ENCODE measurements around the gene ARHGAP9.
A peak's percentile ranks its signal among the peaks of the same experiment; 100 is the strongest.

Gene ARHGAP9

GRCh38 chr12:57465030-57465746 is 14.5 kb downstream of the ARHGAP9 start:
- 0 out of 2 replicates have a peak, but pooled peaks cover 2% of the 10 kb centered on the region for H3K4me1 ChIP-seq (ENCODE audit: insufficient read depth, low read length)

DNA sequence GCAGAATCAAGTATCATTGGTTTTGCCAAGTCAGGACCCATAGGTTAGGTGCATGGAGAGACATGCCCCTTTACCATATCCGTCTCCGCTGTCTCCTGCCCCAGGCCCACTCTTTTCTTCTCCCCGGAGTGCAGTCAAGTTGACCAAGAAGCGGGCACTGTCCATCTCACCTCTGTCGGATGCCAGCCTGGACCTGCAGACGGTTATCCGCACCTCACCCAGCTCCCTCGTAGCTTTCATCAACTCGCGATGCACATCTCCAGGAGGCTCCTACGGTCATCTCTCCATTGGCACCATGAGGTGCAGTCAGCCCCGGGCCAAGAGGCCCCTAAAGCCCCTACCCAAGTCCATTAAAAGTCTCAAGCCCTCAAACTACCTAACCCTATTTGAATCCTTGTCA is 15.1 kb downstream of the ARHGAP9 start:
- no peaks in the 10 kb centered on the region for H3K36me3 ChIP-seq (ENCODE audit: insufficient read depth, low read length)
- H3K9me3 ChIP-seq (ENCODE audit: control insufficient read depth, insufficient read depth, low read length), result no peaks in the 10 kb centered on the region
- H3K4me1 ChIP-seq (ENCODE audit: insufficient read depth, low read length), result 0 out of 2 replicates have a peak, but pooled peaks cover 2% of the 10 kb centered on the region
- no peak overlapping the region for H3K9ac ChIP-seq (ENCODE audit: low read depth, low read length)

More at GRCh38 chr12:57465030-57465746, 14.5 kb downstream of the ARHGAP9 start:
- no peak overlapping the region for H3K9ac ChIP-seq (ENCODE audit: low read depth, low read length)
- no peaks in the 10 kb centered on the region for H3K9me3 ChIP-seq (ENCODE audit: control insufficient read depth, insufficient read depth, low read length)
- no peaks in the 10 kb centered on the region for H3K36me3 ChIP-seq (ENCODE audit: insufficient read depth, low read length)

DNA sequence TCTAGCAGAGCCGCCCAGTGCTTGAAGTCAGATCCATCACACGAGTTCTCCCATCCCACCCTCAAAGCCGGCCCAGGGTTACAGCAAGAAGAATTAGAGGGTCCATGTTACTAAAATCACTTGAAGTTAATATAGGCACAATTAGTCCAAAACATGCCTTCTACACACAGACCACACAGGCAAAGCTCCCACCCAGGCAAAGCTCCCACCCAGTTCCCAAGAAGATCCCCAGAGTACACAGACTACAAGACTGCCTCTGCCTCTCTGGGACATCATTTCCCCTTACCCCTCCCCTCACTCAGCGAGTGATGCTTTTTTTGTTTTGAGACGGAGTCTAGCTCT is 16.8 kb downstream of the ARHGAP9 start:
- Histone ChIP-seq H3K36me3 (ENCODE audit: insufficient read depth, low read length) (no peaks in the 10 kb centered on the region), H3K9me3 (ENCODE audit: control insufficient read depth, insufficient read depth, low read length) (no peaks in the 10 kb centered on the region), H3K9ac (ENCODE audit: low read depth, low read length) (no peak overlapping the region), H3K4me1 (ENCODE audit: insufficient read depth, low read length) (0 out of 2 replicates have a peak, but pooled peaks cover 2% of the 10 kb centered on the region)

GRCh38 chr12:57462251-57462911 is 17.3 kb downstream of the ARHGAP9 start:
- H3K4me1 ChIP-seq (ENCODE audit: insufficient read depth, low read length), result 0 out of 2 replicates have a peak, but pooled peaks cover 2% of the 10 kb centered on the region
- H3K9me3 ChIP-seq (ENCODE audit: control insufficient read depth, insufficient read depth, low read length), result no peaks in the 10 kb centered on the region
- H3K9ac ChIP-seq (ENCODE audit: low read depth, low read length), result peak overlapping the region; percentile 95
- H3K36me3 ChIP-seq (ENCODE audit: insufficient read depth, low read length), result no peaks in the 10 kb centered on the region

DNA sequence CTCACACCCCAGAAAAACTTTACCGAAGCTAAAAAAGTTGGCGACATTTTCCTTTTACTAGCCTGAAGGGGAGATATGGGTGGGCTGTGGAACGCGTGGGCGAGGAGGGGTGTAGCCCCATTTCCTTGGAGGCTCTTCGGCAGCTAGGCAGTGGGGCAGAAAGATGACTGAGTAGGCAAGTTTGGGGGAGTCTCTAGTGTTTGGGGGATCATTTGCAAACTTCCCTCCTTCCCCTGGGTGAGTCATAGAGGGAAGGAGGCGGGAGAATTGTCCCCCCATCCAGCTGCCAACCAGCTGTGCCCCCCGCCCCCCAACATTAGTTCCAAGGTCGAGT is 17.8 kb downstream of the ARHGAP9 start:
- Histone ChIP-seq H3K36me3 (ENCODE audit: insufficient read depth, low read length) (no peaks in the 10 kb centered on the region), H3K4me1 (ENCODE audit: insufficient read depth, low read length) (0 out of 2 replicates have a peak, but pooled peaks cover 2% of the 10 kb centered on the region), H3K9me3 (ENCODE audit: control insufficient read depth, insufficient read depth, low read length) (no peaks in the 10 kb centered on the region), H3K9ac (ENCODE audit: low read depth, low read length) (peak overlapping the region; percentile 95)

GRCh38 chr12:57461276-57461916 is 18.3 kb downstream of the ARHGAP9 start:
- Histone ChIP-seq H3K4me1 (ENCODE audit: insufficient read depth, low read length) (peaks cover 2% of the 10 kb centered on the region; the same call in 1 of the 2 replicates), H3K9ac (ENCODE audit: low read depth, low read length) (peak overlapping the region; percentile 95), H3K36me3 (ENCODE audit: insufficient read depth, low read length) (no peaks in the 10 kb centered on the region), H3K9me3 (ENCODE audit: control insufficient read depth, insufficient read depth, low read length) (no peaks in the 10 kb centered on the region)

- H3K9ac ChIP-seq (ENCODE audit: low read depth, low read length), result peak overlapping the region; percentile 95
Measured at GRCh38 chr12:57460841-57461275, 18.8 kb downstream of the ARHGAP9 start.

GRCh38 chr12:57460468-57460784 is 19.2 kb downstream of the ARHGAP9 start:
- H3K36me3 ChIP-seq (ENCODE audit: insufficient read depth, low read length), result no peaks in the 10 kb centered on the region
- H3K9me3 ChIP-seq (ENCODE audit: control insufficient read depth, insufficient read depth, low read length), result no peaks in the 10 kb centered on the region
- peak overlapping the region; percentile 95; the same call in 1 of the 2 replicates for H3K9ac ChIP-seq (ENCODE audit: low read depth, low read length)
- H3K4me1 ChIP-seq (ENCODE audit: insufficient read depth, low read length), result peaks cover 2% of the 10 kb centered on the region; the same call in 1 of the 2 replicates

More at GRCh38 chr12:57460841-57461275, 18.8 kb downstream of the ARHGAP9 start:
- H3K4me1 ChIP-seq (ENCODE audit: insufficient read depth, low read length), result peaks cover 2% of the 10 kb centered on the region; the same call in 1 of the 2 replicates
- no peaks in the 10 kb centered on the region for H3K9me3 ChIP-seq (ENCODE audit: control insufficient read depth, insufficient read depth, low read length)
- no peaks in the 10 kb centered on the region for H3K36me3 ChIP-seq (ENCODE audit: insufficient read depth, low read length)

GRCh38 chr12:57459750-57460467 is 19.8 kb downstream of the ARHGAP9 start, which contains the start of gene GLI1:
Gene GLI1 (plus strand): TSS chr12:57459785. CDS start chr12:57463692, 3,907 bp downstream.
- Histone ChIP-seq H3K36me3 (ENCODE audit: insufficient read depth, low read length) (no peaks in the 10 kb centered on the region), H3K4me1 (ENCODE audit: insufficient read depth, low read length) (peaks cover 3% of the 10 kb centered on the region; the same call in 1 of the 2 replicates), H3K9me3 (ENCODE audit: control insufficient read depth, insufficient read depth, low read length) (no peaks in the 10 kb centered on the region), H3K9ac (ENCODE audit: low read depth, low read length) (peak within 1 kb of the TSS; percentile 95)

- H3K9ac ChIP-seq (ENCODE audit: low read depth, low read length), result peak overlapping the region; percentile 57
- no peaks in the 10 kb centered on the region for H3K9me3 ChIP-seq (ENCODE audit: control insufficient read depth, insufficient read depth, low read length)
- no peaks in the 10 kb centered on the region for H3K36me3 ChIP-seq (ENCODE audit: insufficient read depth, low read length)
- peaks cover 9% of the 10 kb centered on the region; the same call in 1 of the 2 replicates for H3K4me1 ChIP-seq (ENCODE audit: insufficient read depth, low read length)
Measured at GRCh38 chr12:57459055-57459749, 20.5 kb downstream of the ARHGAP9 start.

GRCh38 chr12:57458665-57459054 is 21.0 kb downstream of the ARHGAP9 start:
- Histone ChIP-seq H3K9ac (ENCODE audit: low read depth, low read length) (peak overlapping the region; percentile 50), H3K4me1 (ENCODE audit: insufficient read depth, low read length) (peaks cover 12% of the 10 kb centered on the region; the same call in 1 of the 2 replicates), H3K36me3 (ENCODE audit: insufficient read depth, low read length) (no peaks in the 10 kb centered on the region), H3K9me3 (ENCODE audit: control insufficient read depth, insufficient read depth, low read length) (no peaks in the 10 kb centered on the region)

- peak overlapping the region; percentile 9; the same call in 1 of the 2 replicates for H3K9ac ChIP-seq (ENCODE audit: low read depth, low read length)
- peaks cover 18% of the 10 kb centered on the region for H3K4me1 ChIP-seq (ENCODE audit: insufficient read depth, low read length)
Measured at GRCh38 chr12:57456737-57457490, 22.8 kb downstream of the ARHGAP9 start.

DNA sequence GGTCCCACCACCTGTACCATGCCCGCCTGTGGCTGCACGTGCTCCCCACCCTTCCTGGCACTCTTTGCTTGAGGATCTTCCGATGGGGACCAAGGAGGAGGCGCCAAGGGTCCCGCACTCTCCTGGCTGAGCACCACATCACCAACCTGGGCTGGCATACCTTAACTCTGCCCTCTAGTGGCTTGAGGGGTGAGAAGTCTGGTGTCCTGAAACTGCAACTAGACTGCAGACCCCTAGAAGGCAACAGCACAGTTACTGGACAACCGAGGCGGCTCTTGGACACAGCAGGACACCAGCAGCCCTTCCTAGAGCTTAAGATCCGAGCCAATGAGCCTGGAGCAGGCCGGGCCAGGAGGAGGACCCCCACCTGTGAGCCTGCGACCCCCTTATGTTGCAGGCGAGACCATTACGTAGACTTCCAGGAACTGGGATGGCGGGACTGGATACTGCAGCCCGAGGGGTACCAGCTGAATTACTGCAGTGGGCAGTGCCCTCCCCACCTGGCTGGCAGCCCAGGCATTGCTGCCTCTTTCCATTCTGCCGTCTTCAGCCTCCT is 23.4 kb downstream of the ARHGAP9 start:
- Histone ChIP-seq H3K4me1 (ENCODE audit: insufficient read depth, low read length) (peaks cover 23% of the 10 kb centered on the region), H3K9me3 (ENCODE audit: control insufficient read depth, insufficient read depth, low read length) (no peaks in the 10 kb centered on the region), H3K9ac (ENCODE audit: low read depth, low read length) (peak overlapping the region; percentile 56), H3K36me3 (ENCODE audit: insufficient read depth, low read length) (no peaks in the 10 kb centered on the region)

More at GRCh38 chr12:57456737-57457490, 22.8 kb downstream of the ARHGAP9 start:
- H3K9me3 ChIP-seq (ENCODE audit: control insufficient read depth, insufficient read depth, low read length), result no peaks in the 10 kb centered on the region
- H3K36me3 ChIP-seq (ENCODE audit: insufficient read depth, low read length), result no peaks in the 10 kb centered on the region

Data from ES-I3 (cell line).